K562 (cell line): ENCODE results near the gene CGREF1. TPM values are rescaled to one million over a fixed set of nuclear protein-coding genes. Genes with fewer than 3 reads are reported as not detected.

ENCODE experiments used
- ATAC-seq: fragments of 200-7000 bp; cut with Tn5 transposase; 3 replicates; pipeline ENCODE4 v1.9.1; 2020; ENCODE audit warnings: moderate library complexity
- BruUV-seq: library from RNA; stranded (reverse); fragments of 400-500 nt; replicated peaks from 2 replicates; lab custom pipeline; 2021; lab: Mats Ljungman, UMichigan
- CTCF ChIA-PET: fragments of 300-600 bp; formaldehyde crosslinking; extraction: SDS; loops from one replicate; lab custom pipeline; 2021; ENCODE audit warnings: low intra/inter-chr PET ratio; lab: Yijun Ruan, JAX
- POLR2A ChIA-PET: fragments of 300-600, 350-650 bp; sonication (Branson Sonifier 250); formaldehyde crosslinking; extraction: SDS; loops from one replicate; lab custom pipeline; 2021; ENCODE audit warnings: antibody characterized with exemption, inconsistent platforms; lab: Yijun Ruan, JAX
- DNase-seq, 4 experiments: peaks; one replicate each; pipeline versions ENCODE4 v3.0.0 to v3.0.0-alpha.2; 2011 to 2018; ENCODE audit warnings: low spot score in 3 of 4, mixed read lengths in 3 of 4; ENCODE audit errors: extremely low read depth in 1 of 4
- FAIRE-seq: peaks from 2 replicates; lab custom pipeline; 2011; peaks lifted over from hg19 to GRCh38; lab: Jason Lieb, UNC
- H2AFZ ChIP-seq: 2 replicates; pipeline ENCODE4 v1.6.0; 2011; ENCODE audit warnings: low read depth, low read length, control low read depth, inconsistent platforms
- H3K27ac ChIP-seq: fragments of 200-600 bp; 3 replicates; pipeline ENCODE4 v1.8.0; 2011; ENCODE audit warnings: low read depth, mild to moderate bottlenecking, control low read depth, inconsistent platforms, low read length, moderate library complexity, mixed read lengths; ENCODE audit errors: extremely low read depth
- H3K27me3 ChIP-seq, 2 experiments: fragments of 300-600 bp in 1 of 2; 2 replicates in 1 of 2; 3 replicates in 1 of 2; pipeline versions ENCODE4 v1.6.0 to v1.8.0; 2011; ENCODE audit warnings: inconsistent platforms in 2 of 2, low read length in 2 of 2, mild to moderate bottlenecking in 1 of 2, mixed read lengths in 1 of 2, moderate library complexity in 1 of 2; ENCODE audit not compliant: control insufficient read depth in 2 of 2, insufficient read depth in 2 of 2
- H3K36me3 ChIP-seq: fragments of 300-600 bp; 3 replicates; pipeline ENCODE4 v1.8.0; 2011; ENCODE audit warnings: mild to moderate bottlenecking, low read length, inconsistent platforms; ENCODE audit not compliant: control insufficient read depth, insufficient read depth
- H3K4me1 ChIP-seq, 2 experiments: fragments of 200-600 bp in 1 of 2; replicated peaks in 1 of 2; 2 replicates in 1 of 2; 3 replicates in 1 of 2; pipeline versions ENCODE4 v1.5.1 to v1.8.0; 2011; ENCODE audit warnings: inconsistent platforms in 2 of 2, low read length in 2 of 2, mild to moderate bottlenecking in 1 of 2, mixed read lengths in 1 of 2, moderate library complexity in 1 of 2; ENCODE audit not compliant: control insufficient read depth in 2 of 2, insufficient read depth in 2 of 2
- H3K4me2 ChIP-seq: 2 replicates; pipeline ENCODE4 v1.6.1; 2011; ENCODE audit warnings: low read length, control low read depth, inconsistent platforms, mixed read lengths; ENCODE audit not compliant: insufficient read depth
- H3K4me3 ChIP-seq: fragments of 200-600 bp; sonication (generic), shearing (Covaris generic); 2 replicates; pipeline ENCODE4 v1.5.1; 2016; ENCODE audit warnings: control low read depth, inconsistent platforms
- H3K79me2 ChIP-seq: fragments of 200-600 bp; 3 replicates; pipeline ENCODE4 v1.8.0; 2011; ENCODE audit warnings: low read length, inconsistent platforms; ENCODE audit not compliant: control insufficient read depth, insufficient read depth
- H3K9ac ChIP-seq, 2 experiments: 2 replicates each; pipeline versions ENCODE4 v1.6.0 to v1.6.1; 2011; ENCODE audit warnings: low read depth in 2 of 2, low read length in 2 of 2, control low read depth in 1 of 2, inconsistent platforms in 1 of 2, mild to moderate bottlenecking in 1 of 2, mixed read lengths in 1 of 2; ENCODE audit not compliant: insufficient read depth in 1 of 2
- H3K9me1 ChIP-seq: one replicate; pipeline ENCODE4 v1.6.0; 2011; ENCODE audit warnings: inconsistent platforms, mild to moderate bottlenecking, low read length, moderate library complexity; ENCODE audit not compliant: control insufficient read depth, insufficient read depth
- H3K9me3 ChIP-seq: replicated peaks from 2 replicates; pipeline ENCODE4 v1.5.1; 2011; ENCODE audit warnings: low read depth, low read length, inconsistent platforms; ENCODE audit not compliant: control insufficient read depth, insufficient read depth
- H4K20me1 ChIP-seq: replicated peaks from 2 replicates; pipeline ENCODE4 v1.6.1; 2011; ENCODE audit warnings: low read length, inconsistent platforms, mixed read lengths; ENCODE audit not compliant: control insufficient read depth, insufficient read depth
- EGR1 ChIP-seq: fragments of 450-650 bp; conservative IDR thresholded peaks from 2 replicates; pipeline ENCODE4 v1.6.1; 2017; ENCODE audit warnings: mild to moderate bottlenecking
- THAP12 ChIP-seq: fragments of 250-450 bp; sonication (Bioruptor Pico); IDR thresholded peaks from 2 replicates; pipeline ENCODE4 v1.9.0; 2021; ENCODE audit warnings: mild to moderate bottlenecking, inconsistent platforms
- ZNF740 ChIP-seq, 3 experiments: fragments of 200-800 bp in 1 of 3; sonication (Bioruptor generic) in 1 of 3; sonication (generic) in 1 of 3; formaldehyde crosslinking in 1 of 3; IDR thresholded peaks; 2 replicates each; pipeline versions ENCODE4 v1.6.1 to v1.8.0; 2016 to 2022; ENCODE audit warnings: mild to moderate bottlenecking in 2 of 3, missing compliant biosample characterization in 2 of 3, missing genetic modification characterization in 2 of 3, missing genetic modification reagents in 1 of 3
- WGBS: fragments of 100-300 bp; shearing (Covaris generic); methylation state at CpG from one replicate; pipeline ENCODE4 v1.1.6; 2016; ENCODE audit warnings: low coverage, mixed read lengths; ENCODE audit not compliant: insufficient coverage; ENCODE audit errors: missing lambda C conversion rate; 5-methylcytosine and 5-hydroxymethylcytosine counted together
- in situ Hi-C: fragments of 300-500 bp; cut with MboI; formaldehyde crosslinking; loops from 4 replicates; pipeline ENCODE4 v1.15.0; 2018; ENCODE audit warnings: inconsistent platforms, mixed read lengths
- intact Hi-C: fragments of 100-400 bp; cut with micrococcal nuclease; formaldehyde crosslinking; loops from 2 replicates; pipeline ENCODE4 v1.14.2; 2022
- polyA plus RNA-seq, 8 experiments: library from polyadenylated mRNA; depleted of rRNA in 4 of 8; stranded (reverse) in 5 of 8; unstranded in 3 of 8; fragments of >200 nt; fragmentation: Nextera tagmentation in 2 of 8; fragmentation: Illumina TruSeq in 1 of 8; extraction: Ambion mirVana in 2 of 8; extraction: Trizol in 1 of 8; gene quantifications; 2 replicates each; pipeline versions ENCODE4 v1.2.1 to v1.2.3, GENCODE V29; 2011 to 2014; ENCODE audit warnings: inconsistent platforms in 1 of 8, missing spikeins in 1 of 8
- total RNA-seq, 7 experiments: library from RNA; depleted of rRNA in 6 of 7; stranded (reverse); fragments of >200 nt in 6 of 7; fragmentation: Illumina TruSeq in 2 of 7; extraction: Trizol in 2 of 7; gene quantifications; 2 replicates each; pipeline versions ENCODE4 v1.2.1 to v1.2.3, GENCODE V29; 2011 to 2021; ENCODE audit warnings: low replicate concordance in 1 of 7

The CGREF1 gene
- total and polyA plus RNA-seq, 9 of the 15 experiments (the other 6 are each of a cell fraction or from before 2014, with no cell fraction given) = 0.07 to 0.50 (median 0.37) TPM

GRCh38 chr2:27148801-27149439 lies 30.0 kb upstream of the CGREF1 start, which contains the start of gene TCF23:
TSS of gene TCF23 (plus strand) at chr2:27149004. CDS start at chr2:27149134, 130 bp downstream.
- FAIRE-seq = no peak
- WGBS = 29% methylated on average over 12 of the region's 12 CpGs
- peaks cover 0 to 15% of the 10 kb centered on the region in 2 experiments; a peak in 2 of 5 replicates for H3K4me1 ChIP-seq
- ATAC-seq = peak; percentile 31
- intact Hi-C loops (no loop called here), in situ Hi-C loops (no loop called here)
- H3K79me2 ChIP-seq = no peaks in the 10 kb centered on the region
- H3K9me1 ChIP-seq = no peaks in the 10 kb centered on the region
- peak in 1 of 4 experiments; percentile 29 for DNase-seq
- no peak within 1 kb of the TSS for H3K4me3 ChIP-seq
- peaks cover 0 to 15% of the 10 kb centered on the region in 2 experiments; a peak in 2 of 5 replicates for H3K27me3 ChIP-seq
- H3K9me3 ChIP-seq = no peaks in the 10 kb centered on the region
- H3K27ac ChIP-seq = no peak within 1 kb of the TSS
- H4K20me1 ChIP-seq = no peaks in the 10 kb centered on the region
- CTCF ChIA-PET = no interaction called here
- H3K9ac ChIP-seq = peak within 1 kb of the TSS in 1 of 2 experiments; percentile 82; a peak in 1 of 4 replicates
- no peaks in the 10 kb centered on the region for H3K36me3 ChIP-seq
- no TSS peak for BruUV-seq
- H3K4me2 ChIP-seq = no peak within 1 kb of the TSS
- no peak within 1 kb of the TSS for H2AFZ ChIP-seq
- TF ChIP-seq ZNF740 (CRISPR knock-in tag; IDR thresholded peaks at IDR 0.05) = 0 out of 2 replicates have a peak, but pooled peaks have one; percentile 27
- no peak for TF ChIP-seq ZNF740 (tag; IDR thresholded peaks at IDR 0.05)
- peak; percentile 54 for TF ChIP-seq EGR1
- TF ChIP-seq THAP12 (CRISPR knock-in tag) = no peak
- TF ChIP-seq, all 486 proteins: peak for 2
- POLR2A ChIA-PET = interaction anchor here (1.0 to 1.3 kb wide), 2 partner anchors 12 to 68 kb away, joined by 3 read pairs; no protein-coding TSS in a partner anchor
